K562 (cell line): ENCODE data around the gene AMPD3. TPM values are rescaled to one million over a fixed set of nuclear protein-coding genes. Genes with fewer than 3 reads are reported as not detected.

Experiments used
- BACH1 ChIP-seq: fragments of 200-800 bp; sonication (Bioruptor generic); IDR thresholded peaks from 2 replicates; pipeline ENCODE4 v1.6.1; 2016; ENCODE audit warnings: missing genetic modification characterization, missing compliant biosample characterization
- EHMT2 ChIP-seq: fragments of 450-650 bp; IDR thresholded peaks from 2 replicates; pipeline ENCODE4 v1.6.1; 2018; ENCODE audit warnings: antibody characterized with exemption
- EP400 ChIP-seq: fragments of 450-650 bp; IDR thresholded peaks from 2 replicates; pipeline ENCODE4 v1.6.1; 2017; ENCODE audit warnings: antibody characterized with exemption, mild to moderate bottlenecking, moderate library complexity
- FOXK2 ChIP-seq, 2 experiments: fragments of 450-650 bp; IDR thresholded peaks in 1 of 2; conservative IDR thresholded peaks in 1 of 2; 2 replicates each; pipeline ENCODE4 v1.6.1; 2016; ENCODE audit warnings: low read depth in 2 of 2, mild to moderate bottlenecking in 1 of 2
- MEIS2 ChIP-seq: fragments of 450-650 bp; IDR thresholded peaks from 2 replicates; pipeline ENCODE4 v1.6.1; 2014; ENCODE audit warnings: mild to moderate bottlenecking; ENCODE audit not compliant: partially characterized antibody
- NCOA2 ChIP-seq, 2 experiments: fragments of 450-650 bp; IDR thresholded peaks; 2 replicates each; pipeline ENCODE4 v1.6.1; 2018; ENCODE audit warnings: mild to moderate bottlenecking in 2 of 2, moderate library complexity in 1 of 2; ENCODE audit not compliant: partially characterized antibody in 2 of 2
- NUFIP1 ChIP-seq: fragments of 450-650 bp; IDR thresholded peaks from 2 replicates; pipeline ENCODE4 v1.6.1; 2018; ENCODE audit not compliant: partially characterized antibody
- RAD51 ChIP-seq: fragments of 450-650 bp; IDR thresholded peaks from 2 replicates; pipeline ENCODE4 v1.7.1; 2016; ENCODE audit warnings: low read depth, mild to moderate bottlenecking, borderline replicate concordance
- RBBP5 ChIP-seq: fragments of 200-600 bp; sonication (generic); IDR thresholded peaks from 2 replicates; pipeline ENCODE4 v1.6.1; 2012; ENCODE audit warnings: borderline replicate concordance, mild to moderate bottlenecking, low read length, control low read depth, inconsistent platforms; ENCODE audit not compliant: insufficient read depth, poor library complexity, severe bottlenecking
- RERE ChIP-seq: sonication (generic); formaldehyde crosslinking; IDR thresholded peaks from 2 replicates; pipeline ENCODE4 v1.8.0; 2023; ENCODE audit warnings: missing genetic modification reagents, mild to moderate bottlenecking, borderline replicate concordance
- TAF15 ChIP-seq: fragments of 200-400 bp; formaldehyde crosslinking; IDR thresholded peaks from 2 replicates; pipeline ENCODE4 v1.6.1; 2017; ENCODE audit warnings: mild to moderate bottlenecking, low read depth, low read length, moderate library complexity
- TBL1XR1 ChIP-seq, 2 experiments: IDR thresholded peaks; 2 replicates each; pipeline ENCODE4 v1.6.1; 2012; ENCODE audit warnings: improper control_type of control experiment in 2 of 2, low read length in 2 of 2, mild to moderate bottlenecking in 1 of 2
- TRIM28 ChIP-seq: fragments of 450-650 bp; IDR thresholded peaks from 2 replicates; pipeline ENCODE4 v1.6.1; 2017
- ZNF175 ChIP-seq: fragments of 200-800 bp; sonication (Bioruptor generic); IDR thresholded peaks from 2 replicates; pipeline ENCODE4 v1.6.1; 2016; ENCODE audit warnings: low read depth, mild to moderate bottlenecking, missing genetic modification characterization, missing compliant biosample characterization
- polyA plus RNA-seq, 8 experiments: library from polyadenylated mRNA; depleted of rRNA in 4 of 8; stranded (reverse) in 5 of 8; unstranded in 3 of 8; fragments of >200 nt; fragmentation: Nextera tagmentation in 2 of 8; fragmentation: Illumina TruSeq in 1 of 8; extraction: Ambion mirVana in 2 of 8; extraction: Trizol in 1 of 8; gene quantifications; 2 replicates each; pipeline versions ENCODE4 v1.2.1 to v1.2.3, GENCODE V29; 2011 to 2014; ENCODE audit warnings: inconsistent platforms in 1 of 8, missing spikeins in 1 of 8
- total RNA-seq, 7 experiments: library from RNA; depleted of rRNA in 6 of 7; stranded (reverse); fragments of >200 nt in 6 of 7; fragmentation: Illumina TruSeq in 2 of 7; extraction: Trizol in 2 of 7; gene quantifications; 2 replicates each; pipeline versions ENCODE4 v1.2.1 to v1.2.3, GENCODE V29; 2011 to 2021; ENCODE audit warnings: low replicate concordance in 1 of 7
- TF ChIP-seq, protein P1 (sequence below): sonication (generic); formaldehyde crosslinking; IDR thresholded peaks from 2 replicates; pipeline ENCODE4 v1.8.0; 2022; ENCODE audit warnings: missing genetic modification reagents, mild to moderate bottlenecking, moderate library complexity, borderline replicate concordance
- TF ChIP-seq, protein P2 (sequence below), 2 experiments: fragments of 150-350 bp in 1 of 2; IDR thresholded peaks; 2 replicates each; pipeline ENCODE4 v1.6.1; 2012 to 2016; ENCODE audit warnings: low read depth in 2 of 2, low read length in 2 of 2, mild to moderate bottlenecking in 1 of 2, moderate library complexity in 1 of 2

AMPD3 gene
- total and polyA plus RNA-seq, 9 of the 15 experiments (the other 6 are each of a cell fraction or from before 2014, with no cell fraction given) = 4.4 to 23.6 (median 11.2) TPM

DNA sequence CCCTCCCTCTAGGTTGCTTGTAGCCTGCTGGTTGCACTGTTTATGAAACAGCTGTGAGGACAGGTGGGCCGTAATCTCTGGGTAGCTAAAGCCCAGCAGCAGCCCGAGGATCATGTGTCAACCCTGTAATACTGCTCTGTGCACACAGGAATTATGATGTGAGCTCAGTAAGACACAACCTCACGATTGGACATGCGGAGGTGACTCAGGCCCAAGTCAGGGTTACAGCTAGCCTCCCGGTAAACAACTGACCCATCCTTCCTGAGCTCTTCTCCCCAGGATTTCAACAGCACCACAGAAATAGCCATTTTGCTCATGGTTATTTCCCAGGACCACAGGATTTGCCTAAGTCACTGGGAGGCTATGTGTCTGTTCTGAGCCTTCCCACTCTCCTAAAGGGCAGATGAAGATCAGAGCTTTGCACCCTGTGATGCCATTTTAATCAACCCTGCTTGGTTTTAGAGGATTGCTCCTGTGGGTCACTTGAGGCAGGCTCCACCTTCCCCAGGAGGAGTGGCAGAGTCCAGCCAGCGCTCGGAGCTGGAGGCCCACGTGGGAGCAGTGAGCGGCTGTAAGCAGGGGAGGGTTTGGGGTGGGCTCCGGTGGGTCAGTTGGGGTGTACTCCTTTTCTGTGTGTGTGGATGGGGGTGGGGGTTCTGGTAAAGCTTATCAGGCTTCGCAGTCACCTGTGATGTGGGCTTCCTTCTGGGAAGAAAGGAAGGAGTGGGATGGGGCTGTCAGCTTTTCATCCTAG lies at the start of gene AMPD3 (continued):
- TF ChIP-seq, protein P1, sequence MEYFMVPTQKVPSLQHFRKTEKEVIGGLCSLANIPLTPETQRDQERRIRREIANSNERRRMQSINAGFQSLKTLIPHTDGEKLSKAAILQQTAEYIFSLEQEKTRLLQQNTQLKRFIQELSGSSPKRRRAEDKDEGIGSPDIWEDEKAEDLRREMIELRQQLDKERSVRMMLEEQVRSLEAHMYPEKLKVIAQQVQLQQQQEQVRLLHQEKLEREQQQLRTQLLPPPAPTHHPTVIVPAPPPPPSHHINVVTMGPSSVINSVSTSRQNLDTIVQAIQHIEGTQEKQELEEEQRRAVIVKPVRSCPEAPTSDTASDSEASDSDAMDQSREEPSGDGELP (CRISPR knock-in tag) = peak; percentile 81
- no peak; a peak in 1 of 4 replicates for TF ChIP-seq TBL1XR1 (IDR thresholded peaks at IDR 0.05; ENCODE audit: low read length in 2 of 2)
- peak; percentile 30; the same call in 1 of the 2 replicates for TF ChIP-seq ZNF175 (CRISPR knock-in tag)
- TF ChIP-seq RERE (CRISPR knock-in tag) = no peak
- TF ChIP-seq BACH1 (tag) = no peak; the same call in 1 of the 2 replicates
- peak; percentile 18; the same call in 1 of the 2 replicates for TF ChIP-seq EP400
- TF ChIP-seq, protein P2, sequence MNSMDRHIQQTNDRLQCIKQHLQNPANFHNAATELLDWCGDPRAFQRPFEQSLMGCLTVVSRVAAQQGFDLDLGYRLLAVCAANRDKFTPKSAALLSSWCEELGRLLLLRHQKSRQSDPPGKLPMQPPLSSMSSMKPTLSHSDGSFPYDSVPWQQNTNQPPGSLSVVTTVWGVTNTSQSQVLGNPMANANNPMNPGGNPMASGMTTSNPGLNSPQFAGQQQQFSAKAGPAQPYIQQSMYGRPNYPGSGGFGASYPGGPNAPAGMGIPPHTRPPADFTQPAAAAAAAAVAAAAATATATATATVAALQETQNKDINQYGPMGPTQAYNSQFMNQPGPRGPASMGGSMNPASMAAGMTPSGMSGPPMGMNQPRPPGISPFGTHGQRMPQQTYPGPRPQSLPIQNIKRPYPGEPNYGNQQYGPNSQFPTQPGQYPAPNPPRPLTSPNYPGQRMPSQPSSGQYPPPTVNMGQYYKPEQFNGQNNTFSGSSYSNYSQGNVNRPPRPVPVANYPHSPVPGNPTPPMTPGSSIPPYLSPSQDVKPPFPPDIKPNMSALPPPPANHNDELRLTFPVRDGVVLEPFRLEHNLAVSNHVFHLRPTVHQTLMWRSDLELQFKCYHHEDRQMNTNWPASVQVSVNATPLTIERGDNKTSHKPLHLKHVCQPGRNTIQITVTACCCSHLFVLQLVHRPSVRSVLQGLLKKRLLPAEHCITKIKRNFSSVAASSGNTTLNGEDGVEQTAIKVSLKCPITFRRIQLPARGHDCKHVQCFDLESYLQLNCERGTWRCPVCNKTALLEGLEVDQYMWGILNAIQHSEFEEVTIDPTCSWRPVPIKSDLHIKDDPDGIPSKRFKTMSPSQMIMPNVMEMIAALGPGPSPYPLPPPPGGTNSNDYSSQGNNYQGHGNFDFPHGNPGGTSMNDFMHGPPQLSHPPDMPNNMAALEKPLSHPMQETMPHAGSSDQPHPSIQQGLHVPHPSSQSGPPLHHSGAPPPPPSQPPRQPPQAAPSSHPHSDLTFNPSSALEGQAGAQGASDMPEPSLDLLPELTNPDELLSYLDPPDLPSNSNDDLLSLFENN (IDR thresholded peaks at IDR 0.05; ENCODE audit: low read depth in 2 of 2, low read length in 2 of 2) = peak in 1 of 2 experiments; percentile 47; a peak in 1 of 4 replicates
- 0 out of 2 replicates have a peak, but pooled peaks have one; percentile 21 for TF ChIP-seq TRIM28
- no peak for TF ChIP-seq NUFIP1
- no peak for TF ChIP-seq NCOA2 (IDR thresholded peaks at IDR 0.05; ENCODE audit: partially characterized antibody in 2 of 2)
- peak; percentile 86 to 87 for TF ChIP-seq FOXK2 (conservative IDR thresholded peaks at IDR 0.05 in 1 of 2, IDR thresholded peaks at IDR 0.05 in 1 of 2; ENCODE audit: low read depth in 2 of 2)
- no peak for TF ChIP-seq TAF15
- peak; percentile 51 for TF ChIP-seq MEIS2
- 0 out of 2 replicates have a peak, but pooled peaks have one; percentile 48 for TF ChIP-seq EHMT2
- 0 out of 2 replicates have a peak, but pooled peaks have one; percentile 7 for TF ChIP-seq RAD51
- TF ChIP-seq RBBP5 = peak; percentile 30
